Measurements from ENCODE around the gene RAB11FIP4. TPM values are rescaled to one million over a fixed set of nuclear protein-coding genes. Genes with fewer than 3 reads are reported as not detected.

The RAB11FIP4 gene
- total RNA-seq, 1 donor = 0.09 TPM

DNA sequence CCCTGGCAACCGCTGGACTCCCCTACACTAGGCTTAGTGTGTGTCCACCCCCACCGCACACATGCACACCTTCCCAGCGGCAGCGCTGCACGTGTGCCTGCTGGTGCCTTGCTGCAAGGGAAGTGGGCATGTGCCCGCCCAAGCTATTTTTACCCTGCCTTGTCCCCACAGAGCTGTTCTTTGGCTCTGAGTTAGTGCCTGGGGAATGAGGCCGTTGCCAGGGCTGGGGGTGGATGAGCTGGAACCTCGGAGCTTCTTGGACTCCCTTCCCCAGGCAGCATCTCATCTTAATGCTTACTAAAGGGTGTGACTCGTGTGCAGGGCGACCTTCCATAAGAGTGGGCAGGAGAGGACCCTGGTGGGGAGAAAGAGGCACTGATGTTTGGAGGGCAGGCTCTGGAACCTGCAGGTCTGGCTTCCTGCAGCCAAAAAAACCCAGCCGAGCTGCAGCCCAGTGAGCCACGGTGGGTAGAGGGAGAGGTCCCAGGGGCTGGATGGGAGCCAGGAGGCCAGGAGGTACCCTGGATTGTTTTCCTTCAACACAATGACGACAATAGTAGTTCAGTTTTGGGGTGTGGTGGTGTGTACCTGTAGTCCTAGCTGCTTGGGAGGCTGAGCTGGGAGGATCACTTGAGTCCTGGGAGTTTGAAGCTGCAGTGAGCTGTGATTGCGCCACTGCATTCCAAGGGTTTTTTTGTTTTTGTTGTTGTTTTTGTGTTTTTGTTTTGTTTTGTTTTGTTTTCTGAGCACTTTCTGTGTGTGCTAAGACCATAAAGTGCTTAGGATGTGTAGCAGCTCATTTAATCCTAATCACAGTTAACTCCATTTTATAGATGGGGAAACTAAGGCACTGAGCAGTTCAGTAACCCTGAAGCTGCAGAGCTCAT lies 119.1 kb downstream of the RAB11FIP4 start:
- DNase-seq (ENCODE audit: low read depth) = no peak

DNA sequence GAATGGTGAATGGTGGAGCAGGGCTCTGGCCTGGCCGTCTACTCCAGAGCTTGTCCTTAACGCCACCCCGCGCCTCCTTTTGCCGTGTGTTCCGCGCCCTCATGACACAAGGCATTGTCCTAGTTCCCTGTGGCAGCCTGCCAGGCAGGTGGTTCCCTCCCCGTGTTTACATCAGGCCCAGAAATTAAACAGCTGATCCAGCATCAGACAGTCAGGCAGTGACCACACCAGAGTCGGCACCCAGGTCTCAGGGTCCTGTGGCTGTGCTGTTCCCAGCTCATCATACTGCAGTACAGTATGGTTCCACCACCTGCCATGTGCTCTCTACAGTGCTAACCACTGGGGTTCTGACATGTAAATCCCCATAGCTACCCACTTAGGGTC lies 119.7 kb downstream of the RAB11FIP4 start:
- TF ChIP-seq, protein P1, sequence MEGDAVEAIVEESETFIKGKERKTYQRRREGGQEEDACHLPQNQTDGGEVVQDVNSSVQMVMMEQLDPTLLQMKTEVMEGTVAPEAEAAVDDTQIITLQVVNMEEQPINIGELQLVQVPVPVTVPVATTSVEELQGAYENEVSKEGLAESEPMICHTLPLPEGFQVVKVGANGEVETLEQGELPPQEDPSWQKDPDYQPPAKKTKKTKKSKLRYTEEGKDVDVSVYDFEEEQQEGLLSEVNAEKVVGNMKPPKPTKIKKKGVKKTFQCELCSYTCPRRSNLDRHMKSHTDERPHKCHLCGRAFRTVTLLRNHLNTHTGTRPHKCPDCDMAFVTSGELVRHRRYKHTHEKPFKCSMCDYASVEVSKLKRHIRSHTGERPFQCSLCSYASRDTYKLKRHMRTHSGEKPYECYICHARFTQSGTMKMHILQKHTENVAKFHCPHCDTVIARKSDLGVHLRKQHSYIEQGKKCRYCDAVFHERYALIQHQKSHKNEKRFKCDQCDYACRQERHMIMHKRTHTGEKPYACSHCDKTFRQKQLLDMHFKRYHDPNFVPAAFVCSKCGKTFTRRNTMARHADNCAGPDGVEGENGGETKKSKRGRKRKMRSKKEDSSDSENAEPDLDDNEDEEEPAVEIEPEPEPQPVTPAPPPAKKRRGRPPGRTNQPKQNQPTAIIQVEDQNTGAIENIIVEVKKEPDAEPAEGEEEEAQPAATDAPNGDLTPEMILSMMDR (IDR thresholded peaks at IDR 0.05; ENCODE audit: insufficient read depth, low read length) = no peak
- no peak overlapping the region for H3K4me3 ChIP-seq (ENCODE audit: low read depth, low read length)
- no peak for DNase-seq (ENCODE audit: low read depth)

More for the DNA sequence above, 119.1 kb downstream of the RAB11FIP4 start:
- TF ChIP-seq, protein P1 (IDR thresholded peaks at IDR 0.05; ENCODE audit: insufficient read depth, low read length) = no peak
- no peak overlapping the region for H3K4me3 ChIP-seq (ENCODE audit: low read depth, low read length)

GRCh38 chr17:31511580-31511979 lies 120.1 kb downstream of the RAB11FIP4 start:
- H3K4me3 ChIP-seq (ENCODE audit: low read depth, low read length) = no peak overlapping the region
- DNase-seq (ENCODE audit: low read depth) = no peak
- TF ChIP-seq, protein P1 (IDR thresholded peaks at IDR 0.05; ENCODE audit: insufficient read depth, low read length) = no peak

DNA sequence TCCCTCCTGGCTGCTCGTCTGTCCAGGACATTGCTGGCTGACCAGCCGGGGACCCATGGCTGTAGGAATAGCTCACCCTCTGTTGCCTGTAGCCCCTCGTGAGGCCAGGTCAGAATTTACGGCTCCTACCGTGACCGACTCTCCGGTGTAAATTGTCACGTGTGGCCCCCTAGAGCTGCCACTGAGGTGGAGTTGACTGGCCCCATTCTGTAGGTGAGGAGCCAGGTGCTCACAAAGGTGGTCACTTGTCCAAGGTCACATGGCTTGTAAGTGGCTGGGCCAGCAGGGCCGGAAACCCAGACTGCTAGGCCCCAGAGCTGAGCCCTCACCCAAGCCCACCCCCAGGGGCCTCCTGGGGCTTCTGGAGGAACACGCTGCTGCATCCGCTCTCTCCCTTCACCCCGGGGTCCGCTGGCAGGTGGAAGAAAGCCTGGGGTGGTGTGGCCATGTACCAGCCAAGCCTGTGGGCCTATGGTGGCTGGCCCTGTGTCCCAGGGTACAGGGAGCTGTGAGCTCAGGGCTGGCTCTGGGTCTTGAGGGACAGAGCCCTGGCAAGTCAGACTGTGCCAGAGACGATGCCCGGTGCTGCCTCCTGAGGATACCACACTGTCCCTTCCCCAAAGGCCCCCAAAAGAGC lies 120.7 kb downstream of the RAB11FIP4 start:
- H3K4me3 ChIP-seq (ENCODE audit: low read depth, low read length) = no peak overlapping the region
- TF ChIP-seq, protein P1 (IDR thresholded peaks at IDR 0.05; ENCODE audit: insufficient read depth, low read length) = no peak
- DNase-seq (ENCODE audit: low read depth) = no peak

- TF ChIP-seq, protein P1 (IDR thresholded peaks at IDR 0.05; ENCODE audit: insufficient read depth, low read length) = no peak
- DNase-seq (ENCODE audit: low read depth) = no peak
- H3K4me3 ChIP-seq (ENCODE audit: low read depth, low read length) = no peak overlapping the region
Observed at GRCh38 chr17:31512796-31513195, 121.3 kb downstream of the RAB11FIP4 start.

- no peak for DNase-seq (ENCODE audit: low read depth)
- no peak overlapping the region for H3K4me3 ChIP-seq (ENCODE audit: low read depth, low read length)
- TF ChIP-seq, protein P1 (IDR thresholded peaks at IDR 0.05; ENCODE audit: insufficient read depth, low read length) = no peak
Observed at GRCh38 chr17:31513731-31514427, 122.4 kb downstream of the RAB11FIP4 start.

All from fibroblast of the aortic adventitia (primary cell).